Activated naive CD4-positive, alpha-beta T cell treated with Interleukin-2 at 50 U/mL for 16 hours (primary cell): ENCODE measurements around the gene EFR3B.
"Not testable (repeated sequence)": the region's sequence is repeated elsewhere in the genome, so short reads cannot be mapped to it uniquely, and the experiment has no call there.

Experiments
- DNase-seq: peaks from one replicate; pipeline ENCODE4 v3.0.0-alpha.2; 2020

The EFR3B gene

GRCh38 chr2:25041928-25042320 is at the start of gene EFR3B:
EFR3B (plus strand) TSS chr2:25042076; CDS start chr2:25042313, 237 bp downstream.
- DNase-seq: peak; percentile 93

- DNase-seq: no peak
These were observed 48.3 kb upstream of the EFR3B start for GRCh38 chr2:24993406-24994145.

- no peak for DNase-seq
These were observed 47.6 kb upstream of the EFR3B start for GRCh38 chr2:24994146-24994724.

- not testable (repeated sequence) for DNase-seq
These were observed 42.8 kb upstream of the EFR3B start for GRCh38 chr2:24999097-24999496.

DNA sequence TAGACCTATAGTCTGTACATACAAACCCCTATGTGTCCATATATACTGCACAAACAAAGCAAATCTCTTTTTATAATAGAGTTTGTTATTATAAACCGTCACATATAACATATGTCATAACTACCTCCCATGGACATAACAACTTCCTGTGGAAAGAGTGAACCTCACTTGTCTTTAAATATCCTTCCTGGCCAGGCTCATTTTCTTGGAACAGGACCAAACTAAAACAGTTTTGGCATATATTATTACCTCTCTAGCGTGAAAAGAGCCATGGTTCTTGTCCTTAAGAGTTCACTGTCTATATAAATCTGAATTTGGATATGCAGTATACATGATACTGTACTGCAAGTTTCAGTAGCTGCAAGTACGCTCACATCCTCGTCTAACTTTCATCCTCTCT is 41.8 kb upstream of the EFR3B start:
- DNase-seq: no peak

- no peak for DNase-seq
These were observed 41.2 kb upstream of the EFR3B start for GRCh38 chr2:25000503-25001324.

- no peak for DNase-seq
These were observed 40.6 kb upstream of the EFR3B start for GRCh38 chr2:25001325-25001637.

DNA sequence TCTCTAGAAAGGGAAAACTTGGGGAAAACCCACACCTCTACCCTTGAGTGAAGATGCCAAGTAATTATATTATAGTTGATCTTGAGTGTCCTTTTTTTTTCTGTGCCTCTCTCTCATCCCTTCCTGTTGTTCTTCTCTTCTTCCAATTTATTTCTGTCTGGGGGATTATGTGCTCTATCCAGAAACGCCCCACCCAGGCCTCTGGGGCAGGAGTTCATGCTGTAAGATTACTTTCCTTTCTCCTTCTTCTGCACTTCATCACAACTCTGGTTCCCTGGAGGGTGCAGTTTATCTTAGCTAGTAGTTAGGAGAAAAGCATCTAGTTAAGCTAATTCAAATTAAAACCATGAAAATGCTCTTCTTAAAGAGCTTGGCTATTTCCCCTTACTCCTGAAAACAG is 39.8 kb upstream of the EFR3B start:
- DNase-seq: no peak

DNA sequence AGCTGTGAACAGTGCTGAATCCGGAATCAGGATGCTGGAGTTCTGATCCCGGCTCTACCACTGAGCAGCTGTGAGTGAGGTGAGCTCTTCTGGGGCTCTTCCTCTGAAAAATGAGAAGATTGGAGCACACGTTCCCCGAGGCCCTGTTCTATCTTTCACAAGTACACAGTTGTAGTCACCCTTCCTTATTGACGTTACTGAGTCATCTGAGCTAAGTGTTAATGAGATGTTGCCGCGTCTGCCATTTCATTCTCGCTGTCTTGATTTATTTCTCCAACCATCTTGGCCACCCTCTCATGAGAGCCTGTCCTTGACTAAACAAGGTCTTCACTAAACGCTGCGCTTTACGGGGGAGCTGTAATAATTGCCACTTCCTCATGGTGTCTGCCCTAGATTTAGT is 31.9 kb upstream of the EFR3B start:
- no peak for DNase-seq

DNA sequence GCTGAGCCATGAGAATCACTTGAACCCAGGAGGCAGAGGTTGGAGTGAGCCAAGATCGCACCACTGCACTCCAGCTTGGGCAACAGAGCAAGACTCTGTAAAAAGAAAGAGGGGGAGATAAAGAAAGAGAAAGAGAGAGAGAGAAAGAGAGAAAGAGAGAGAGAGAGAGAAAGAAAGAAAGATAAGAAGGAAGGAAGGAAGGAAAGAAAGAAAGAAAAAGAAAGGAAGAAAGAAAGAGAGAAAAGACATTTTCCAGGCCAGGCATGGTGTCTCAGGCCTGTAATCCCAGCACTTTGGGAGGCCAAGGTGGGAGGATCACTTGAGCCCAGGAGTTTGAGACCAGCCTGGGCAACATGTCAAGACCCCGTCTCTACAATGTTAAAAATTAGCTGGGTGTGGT is 30.5 kb upstream of the EFR3B start:
- not testable (repeated sequence) for DNase-seq

DNA sequence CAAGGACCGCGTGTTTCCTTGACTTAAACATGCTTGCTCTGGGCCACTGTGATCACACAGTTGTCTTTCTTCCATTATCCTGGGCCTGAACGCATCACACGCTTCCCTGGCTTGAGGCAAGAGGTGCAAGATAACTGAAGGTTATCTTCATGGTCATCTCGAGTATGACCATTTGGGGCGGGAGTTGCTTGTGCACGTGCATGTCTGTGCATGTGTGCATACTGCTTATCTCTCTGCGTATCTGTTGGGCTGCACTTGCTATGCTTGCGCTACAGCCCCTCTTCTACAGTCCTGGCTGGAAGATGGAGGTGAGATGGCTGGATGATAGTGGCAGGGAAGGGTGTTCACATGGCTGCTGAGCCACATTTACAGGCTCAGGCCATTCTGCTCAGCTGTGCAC is 27.2 kb upstream of the EFR3B start:
- no peak for DNase-seq

GRCh38 chr2:25018681-25019080 is 23.2 kb upstream of the EFR3B start:
- DNase-seq: no peak

GRCh38 chr2:25021791-25022362 is 20.0 kb upstream of the EFR3B start:
- DNase-seq: no peak

DNA sequence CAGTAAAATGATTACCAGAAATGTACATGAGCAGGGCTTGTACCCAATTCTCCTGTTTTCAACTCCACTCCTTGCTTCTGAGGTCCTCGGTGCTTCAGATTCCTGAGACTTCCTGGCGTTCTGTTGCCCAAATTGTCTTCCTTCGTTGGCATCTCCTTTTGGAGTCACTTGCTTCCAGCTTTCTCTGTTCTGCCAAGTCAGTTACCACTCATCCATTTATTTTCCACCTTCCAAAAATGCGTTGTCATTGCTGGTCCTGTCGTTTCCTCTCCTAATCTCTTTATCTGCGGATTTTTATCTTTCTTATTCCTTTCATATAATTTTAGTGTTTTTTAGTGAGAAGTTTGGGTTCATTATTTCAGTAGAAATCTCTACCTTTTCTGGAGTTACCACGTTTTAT is 18.5 kb upstream of the EFR3B start:
- no peak for DNase-seq

GRCh38 chr2:25025229-25026007 is 16.5 kb upstream of the EFR3B start:
- no peak for DNase-seq

- DNase-seq: no peak
These were observed 15.8 kb upstream of the EFR3B start for GRCh38 chr2:25026008-25026530.

DNA sequence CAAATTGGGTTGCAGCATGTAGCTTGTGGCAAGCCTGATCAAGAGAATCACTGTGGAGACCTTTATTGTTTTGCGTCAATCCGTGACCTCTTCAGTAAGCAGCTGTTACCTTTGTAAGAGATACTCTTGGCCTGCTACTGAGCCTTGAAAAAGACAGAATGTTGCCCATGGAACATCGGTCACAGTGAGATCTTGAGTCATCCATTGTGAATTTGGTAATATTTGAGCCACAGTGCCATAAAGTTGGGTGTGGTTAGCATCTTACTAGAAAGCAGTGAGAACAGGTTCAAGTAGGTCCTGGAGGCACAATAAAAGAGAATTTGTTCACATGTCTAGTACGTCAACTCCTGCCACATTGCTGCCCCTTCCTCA is 12.7 kb upstream of the EFR3B start:
- DNase-seq: no peak

DNA sequence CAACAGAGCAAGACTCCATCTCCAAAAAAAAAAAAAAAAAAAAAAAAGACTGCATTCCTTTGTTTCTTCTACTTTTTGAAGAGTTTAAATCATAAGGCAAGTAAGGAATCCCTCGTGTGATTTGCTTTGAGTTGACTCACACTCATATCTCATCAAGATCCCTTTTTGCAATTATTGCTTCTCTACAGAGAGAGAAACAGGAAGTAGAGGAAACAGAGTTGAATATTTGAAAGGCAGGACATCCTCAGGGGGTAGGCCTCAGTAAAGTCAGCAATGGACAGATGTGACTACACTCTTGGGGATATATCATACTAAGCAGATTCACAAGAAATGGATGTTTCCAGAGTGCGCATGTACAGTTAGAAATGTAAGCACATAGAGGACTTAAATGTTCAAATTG is 11.2 kb upstream of the EFR3B start:
- no peak for DNase-seq

GRCh38 chr2:25032094-25032493 is 9.8 kb upstream of the EFR3B start:
- DNase-seq: no peak

DNA sequence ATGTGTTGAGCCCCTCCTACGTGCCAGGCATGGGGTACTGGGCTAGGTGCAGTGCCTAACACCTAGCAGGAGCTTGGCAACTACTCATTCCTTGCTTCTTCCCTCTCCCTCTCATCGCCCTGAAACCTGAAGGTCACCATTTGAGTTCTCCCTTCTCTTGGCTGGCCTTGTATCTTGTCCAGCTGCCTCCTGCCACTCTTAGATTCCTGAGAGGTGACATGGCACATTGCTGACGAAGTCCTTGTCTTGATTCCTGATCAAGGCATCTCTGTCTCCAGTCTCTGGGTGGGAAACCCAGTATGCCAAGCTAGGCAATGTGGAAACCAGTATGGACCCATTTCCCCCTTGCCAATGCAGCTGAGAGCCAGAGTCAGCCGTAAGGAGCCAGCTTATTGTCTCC is 9.0 kb upstream of the EFR3B start:
- DNase-seq: no peak

DNA sequence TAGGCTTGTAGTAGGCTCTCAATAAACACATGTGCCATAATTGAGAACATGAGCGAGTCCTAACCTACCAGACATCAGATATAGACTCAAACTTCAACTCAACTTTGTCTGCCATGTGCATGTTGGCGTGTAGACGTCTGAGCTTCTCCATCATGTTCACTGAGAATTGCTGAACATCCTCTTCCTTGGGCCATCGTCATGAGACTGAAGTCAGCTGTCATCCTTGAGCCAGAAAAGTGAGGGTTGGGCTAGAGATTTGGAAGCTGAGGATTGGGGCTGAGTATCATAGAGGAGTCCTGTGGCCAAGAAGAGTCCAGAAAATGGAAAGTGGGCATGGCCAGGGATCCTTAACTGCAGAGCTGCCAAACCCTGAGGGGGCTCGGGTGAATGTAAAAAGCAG is 7.8 kb upstream of the EFR3B start:
- DNase-seq: no peak

DNA sequence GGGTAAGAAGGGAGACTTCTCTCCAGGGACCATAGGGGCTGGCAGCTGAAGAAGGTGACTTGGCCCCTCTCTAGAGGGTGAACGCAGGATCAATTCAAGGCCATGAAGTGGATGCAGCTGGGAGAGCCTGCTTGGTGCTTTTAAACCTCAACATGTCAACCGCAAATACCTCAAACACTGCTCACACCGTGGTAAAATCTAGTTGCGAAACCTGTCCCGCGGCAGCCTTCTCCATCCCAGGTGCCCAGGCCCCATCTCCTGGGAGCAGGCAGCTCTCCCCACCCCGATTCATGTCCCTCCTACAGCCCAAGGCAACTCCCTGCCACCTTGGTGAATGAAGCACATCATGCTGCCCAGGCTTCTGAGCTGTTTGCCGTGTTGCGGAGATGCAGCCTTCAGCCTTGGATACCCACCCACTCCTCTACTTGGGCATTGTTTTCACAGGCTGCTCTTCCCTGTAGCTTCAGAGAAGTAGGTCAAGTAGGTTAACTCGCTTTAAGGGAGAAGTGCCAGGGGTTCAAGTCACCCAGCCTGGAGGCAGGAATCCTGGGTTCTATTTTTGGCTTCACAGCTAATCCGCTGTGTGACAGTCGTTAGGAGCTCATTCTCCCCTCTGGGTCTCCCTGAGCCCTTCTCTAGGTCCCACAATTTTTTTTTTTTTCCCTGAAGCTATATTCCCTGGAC is 6.2 kb upstream of the EFR3B start:
- DNase-seq: no peak
